HG02970 (cell line): Measurements from ENCODE around the gene FOXP1.

Source experiments
- ATAC-seq: cut with Tn5 transposase; IDR thresholded peaks from one replicate; pipeline ENCODE4 v1.9.1; 2021; ENCODE audit warnings: mild to moderate bottlenecking, moderate library complexity, moderate number of reproducible peaks; ENCODE audit not compliant: unreplicated experiment, low FRiP score

The FOXP1 gene

GRCh38 chr3:71061581-71061980 lies 521.9 kb downstream of the FOXP1 start:
- ATAC-seq: no peak

GRCh38 chr3:71061037-71061436 lies 522.5 kb downstream of the FOXP1 start:
- ATAC-seq: no peak

- no peak for ATAC-seq
Observed at GRCh38 chr3:71060536-71060935, 523.0 kb downstream of the FOXP1 start.

GRCh38 chr3:71057526-71057894 lies 526.0 kb downstream of the FOXP1 start:
- no peak for ATAC-seq

GRCh38 chr3:71056327-71056726 lies 527.2 kb downstream of the FOXP1 start:
- no peak for ATAC-seq

GRCh38 chr3:71055257-71056001 lies 528.1 kb downstream of the FOXP1 start:
- ATAC-seq: no peak

GRCh38 chr3:71054312-71054711 lies 529.2 kb downstream of the FOXP1 start:
- ATAC-seq: no peak

- no peak for ATAC-seq
Observed at GRCh38 chr3:71053495-71053894, 530.0 kb downstream of the FOXP1 start.

- ATAC-seq: no peak
Observed at GRCh38 chr3:71052716-71053115, 530.8 kb downstream of the FOXP1 start.

- ATAC-seq: no peak
Observed at GRCh38 chr3:71051893-71052687, 531.4 kb downstream of the FOXP1 start.

- no peak for ATAC-seq
Observed at GRCh38 chr3:71051259-71051595, 532.3 kb downstream of the FOXP1 start.

- ATAC-seq: no peak
Observed at GRCh38 chr3:71050538-71051258, 532.8 kb downstream of the FOXP1 start.

GRCh38 chr3:71050166-71050537 lies 533.4 kb downstream of the FOXP1 start:
- ATAC-seq: no peak

- ATAC-seq: no peak
Observed at GRCh38 chr3:71048948-71049347, 534.6 kb downstream of the FOXP1 start.

- ATAC-seq: no peak
Observed at GRCh38 chr3:71047616-71048531, 535.7 kb downstream of the FOXP1 start.

- ATAC-seq: no peak
Observed at GRCh38 chr3:71046791-71047190, 536.7 kb downstream of the FOXP1 start.

GRCh38 chr3:71045917-71046282 lies 537.6 kb downstream of the FOXP1 start:
- no peak for ATAC-seq

GRCh38 chr3:71045212-71045916 lies 538.2 kb downstream of the FOXP1 start:
- ATAC-seq: no peak

- ATAC-seq: no peak
Observed at GRCh38 chr3:71042759-71043158, 540.8 kb downstream of the FOXP1 start.

GRCh38 chr3:71041371-71041770 lies 542.2 kb downstream of the FOXP1 start:
- ATAC-seq: no peak
